ENCODE measurements around the gene CYTH3. TPM values are rescaled to one million over a fixed set of nuclear protein-coding genes. Genes with fewer than 3 reads are reported as not detected.

Gene CYTH3
- total RNA-seq, 1 experiment from 2014 or later, result 29.1 TPM

DNA sequence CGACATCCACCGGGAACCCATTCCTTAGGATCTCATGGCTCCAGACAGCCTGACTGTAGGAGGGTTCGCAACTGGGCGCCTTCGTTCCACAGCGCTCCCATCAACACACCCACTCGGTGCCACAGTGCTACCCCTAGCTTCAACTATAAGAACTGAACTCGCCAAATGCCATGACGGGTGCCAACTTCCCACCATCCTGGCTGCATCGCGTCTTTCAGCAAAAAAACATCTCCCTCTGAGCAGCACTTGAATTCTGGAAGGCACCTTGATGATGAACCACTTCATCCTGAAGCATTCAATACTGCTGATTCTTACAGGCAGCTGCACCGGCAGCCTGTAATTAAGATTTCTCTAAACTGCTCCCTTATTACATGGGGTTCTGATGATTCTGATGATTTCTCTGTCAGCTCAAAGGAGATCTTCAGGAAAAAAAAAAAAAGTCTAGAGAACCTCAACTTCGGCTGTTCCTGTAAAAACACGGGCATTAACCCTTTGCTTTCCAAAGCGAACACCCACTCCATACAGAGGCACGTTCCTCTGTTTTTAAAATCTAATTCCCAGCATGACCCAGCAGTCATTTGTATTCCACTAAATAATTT, 1.3 kb downstream of the CYTH3 start:
- peaks cover 34% of the 10 kb centered on the region for H3K36me3 Mint-ChIP-seq (ENCODE audit: insufficient read depth, unreplicated experiment)
- TF ChIP-seq, protein P1, sequence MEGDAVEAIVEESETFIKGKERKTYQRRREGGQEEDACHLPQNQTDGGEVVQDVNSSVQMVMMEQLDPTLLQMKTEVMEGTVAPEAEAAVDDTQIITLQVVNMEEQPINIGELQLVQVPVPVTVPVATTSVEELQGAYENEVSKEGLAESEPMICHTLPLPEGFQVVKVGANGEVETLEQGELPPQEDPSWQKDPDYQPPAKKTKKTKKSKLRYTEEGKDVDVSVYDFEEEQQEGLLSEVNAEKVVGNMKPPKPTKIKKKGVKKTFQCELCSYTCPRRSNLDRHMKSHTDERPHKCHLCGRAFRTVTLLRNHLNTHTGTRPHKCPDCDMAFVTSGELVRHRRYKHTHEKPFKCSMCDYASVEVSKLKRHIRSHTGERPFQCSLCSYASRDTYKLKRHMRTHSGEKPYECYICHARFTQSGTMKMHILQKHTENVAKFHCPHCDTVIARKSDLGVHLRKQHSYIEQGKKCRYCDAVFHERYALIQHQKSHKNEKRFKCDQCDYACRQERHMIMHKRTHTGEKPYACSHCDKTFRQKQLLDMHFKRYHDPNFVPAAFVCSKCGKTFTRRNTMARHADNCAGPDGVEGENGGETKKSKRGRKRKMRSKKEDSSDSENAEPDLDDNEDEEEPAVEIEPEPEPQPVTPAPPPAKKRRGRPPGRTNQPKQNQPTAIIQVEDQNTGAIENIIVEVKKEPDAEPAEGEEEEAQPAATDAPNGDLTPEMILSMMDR (IDR thresholded peaks at IDR 0.05; ENCODE audit: insufficient read depth in 1 of 2, low read depth in 1 of 2, low read length in 1 of 2, severe bottlenecking in 1 of 2, unreplicated experiment in 1 of 2), result no peak
- Histone ChIP-seq H3K36me3 (ENCODE audit: control insufficient read depth, insufficient read depth, low read length) (no peaks in the 10 kb centered on the region), H3K4me3 (ENCODE audit: low read depth, low read length) (peak overlapping the region; percentile 79), H3K9me3 (no peaks in the 10 kb centered on the region), H3K4me1 (peaks cover 63% of the 10 kb centered on the region), H3K27me3 (replicated peaks; ENCODE audit: control insufficient read depth, insufficient read depth, low read length) (no peaks in the 10 kb centered on the region)
- intact Hi-C loops (cut with micrococcal nuclease; ENCODE audit: unreplicated experiment), result no loop called here
- POLR2A ChIA-PET, result no interaction called here
- no TSS peak for BruUV-seq (replicated peaks)
- CTCF ChIA-PET, result interaction anchor here (0.7 kb wide), 1 partner anchor 99 kb away, joined by 3 read pairs; no protein-coding TSS in a partner anchor
- H3K27me3 Mint-ChIP-seq (ENCODE audit: insufficient read depth, unreplicated experiment), result peaks cover 5% of the 10 kb centered on the region
- peaks cover 42% of the 10 kb centered on the region for H3K4me1 Mint-ChIP-seq (ENCODE audit: low read depth, unreplicated experiment)
- peak overlapping the region; percentile 88 for H3K27ac Mint-ChIP-seq (ENCODE audit: unreplicated experiment)
- no peak for DNase-seq
- H3K9me3 Mint-ChIP-seq (ENCODE audit: unreplicated experiment), result peaks cover 15% of the 10 kb centered on the region
- peak overlapping the region; percentile 99 for H3K4me3 Mint-ChIP-seq (ENCODE audit: unreplicated experiment)

DNA sequence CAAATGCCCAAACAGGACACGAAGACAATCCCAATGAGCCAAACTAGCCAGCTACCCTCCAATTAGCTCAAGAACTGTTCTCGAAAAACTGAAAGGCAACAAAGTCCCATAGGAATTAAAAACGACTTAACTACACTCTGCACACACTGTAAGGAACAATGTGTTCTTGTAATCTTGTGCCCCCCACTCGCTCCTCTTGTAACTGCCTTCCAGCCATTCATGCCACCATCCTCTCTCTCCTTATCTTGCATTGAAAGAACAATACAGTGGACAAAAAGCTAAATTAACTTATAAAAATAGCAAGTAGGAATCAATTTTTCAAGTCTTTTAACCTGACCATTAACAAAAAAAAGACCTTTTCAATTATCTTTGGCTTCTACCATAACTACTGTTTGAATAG, 2.9 kb downstream of the CYTH3 start:
- ChIA-PET POLR2A (no interaction called here), CTCF (no interaction called here)
- H3K4me3 Mint-ChIP-seq (ENCODE audit: unreplicated experiment), result peak overlapping the region; percentile 68
- intact Hi-C loops (cut with micrococcal nuclease; ENCODE audit: unreplicated experiment), result loop anchor here (5.0 kb wide), 1 partner anchor 53 kb away; no protein-coding TSS in a partner anchor
- TF ChIP-seq, protein P1 (IDR thresholded peaks at IDR 0.05; ENCODE audit: insufficient read depth in 1 of 2, low read depth in 1 of 2, low read length in 1 of 2, severe bottlenecking in 1 of 2, unreplicated experiment in 1 of 2), result no peak
- Histone ChIP-seq H3K9me3 (no peaks in the 10 kb centered on the region), H3K4me3 (ENCODE audit: low read depth, low read length) (no peak overlapping the region), H3K27me3 (replicated peaks; ENCODE audit: control insufficient read depth, insufficient read depth, low read length) (no peaks in the 10 kb centered on the region), H3K4me1 (peaks cover 57% of the 10 kb centered on the region), H3K36me3 (ENCODE audit: control insufficient read depth, insufficient read depth, low read length) (no peaks in the 10 kb centered on the region)
- H3K36me3 Mint-ChIP-seq (ENCODE audit: insufficient read depth, unreplicated experiment), result peaks cover 34% of the 10 kb centered on the region
- no peak for DNase-seq
- peaks cover 5% of the 10 kb centered on the region for H3K27me3 Mint-ChIP-seq (ENCODE audit: insufficient read depth, unreplicated experiment)
- no peak overlapping the region for H3K27ac Mint-ChIP-seq (ENCODE audit: unreplicated experiment)
- peaks cover 15% of the 10 kb centered on the region for H3K9me3 Mint-ChIP-seq (ENCODE audit: unreplicated experiment)
- peaks cover 51% of the 10 kb centered on the region for H3K4me1 Mint-ChIP-seq (ENCODE audit: low read depth, unreplicated experiment)
- BruUV-seq (replicated peaks), result no TSS peak

DNA sequence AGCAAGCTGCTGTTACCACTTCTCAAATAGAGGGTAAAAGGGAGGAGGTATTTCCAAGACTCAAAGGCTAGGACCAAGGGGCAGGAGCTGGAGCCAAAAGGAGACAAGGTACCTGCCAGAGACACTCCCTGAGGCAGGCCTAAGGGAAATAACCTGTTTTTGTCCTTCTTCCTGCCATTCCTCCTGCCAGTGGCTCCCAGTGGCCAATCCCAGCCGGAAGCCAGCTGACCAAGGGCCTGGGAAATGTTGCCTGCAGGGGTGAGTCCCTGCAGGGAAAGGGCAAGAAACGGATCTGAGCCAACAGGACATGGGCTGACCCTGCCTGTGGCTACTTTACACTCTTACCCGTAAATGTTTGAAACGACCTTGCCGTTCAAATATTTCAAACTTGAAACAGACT, 3.5 kb downstream of the CYTH3 start:
- TF ChIP-seq, protein P1 (IDR thresholded peaks at IDR 0.05; ENCODE audit: insufficient read depth in 1 of 2, low read depth in 1 of 2, low read length in 1 of 2, severe bottlenecking in 1 of 2, unreplicated experiment in 1 of 2), result no peak
- ChIA-PET CTCF (interaction anchor here (0.8 to 1.3 kb wide), 2 partner anchors 14 to 32 kb away, joined by 3 to 4 read pairs; no protein-coding TSS in a partner anchor), POLR2A (no interaction called here)
- peaks cover 51% of the 10 kb centered on the region for H3K4me1 ChIP-seq
- H3K27me3 Mint-ChIP-seq (ENCODE audit: insufficient read depth, unreplicated experiment), result peaks cover 5% of the 10 kb centered on the region
- peaks cover 34% of the 10 kb centered on the region for H3K36me3 Mint-ChIP-seq (ENCODE audit: insufficient read depth, unreplicated experiment)
- no peaks in the 10 kb centered on the region for H3K36me3 ChIP-seq (ENCODE audit: control insufficient read depth, insufficient read depth, low read length)
- H3K9me3 ChIP-seq, result no peaks in the 10 kb centered on the region
- peak; percentile 37 to 71 for DNase-seq
- no peaks in the 10 kb centered on the region for H3K27me3 ChIP-seq (replicated peaks; ENCODE audit: control insufficient read depth, insufficient read depth, low read length)
- no peak overlapping the region for H3K4me3 ChIP-seq (ENCODE audit: low read depth, low read length)
- H3K9me3 Mint-ChIP-seq (ENCODE audit: unreplicated experiment), result peaks cover 15% of the 10 kb centered on the region
- peak overlapping the region; percentile 90 for H3K27ac Mint-ChIP-seq (ENCODE audit: unreplicated experiment)
- peaks cover 53% of the 10 kb centered on the region for H3K4me1 Mint-ChIP-seq (ENCODE audit: low read depth, unreplicated experiment)
- peak overlapping the region; percentile 68 for H3K4me3 Mint-ChIP-seq (ENCODE audit: unreplicated experiment)
- intact Hi-C loops (cut with micrococcal nuclease; ENCODE audit: unreplicated experiment), result loop anchor here (5.0 kb wide), 1 partner anchor 53 kb away; no protein-coding TSS in a partner anchor
- no TSS peak for BruUV-seq (replicated peaks)
